Psoas muscle (tissue), 8 donors: ENCODE results near the gene BMP8A. TPM values are rescaled to one million over a fixed set of nuclear protein-coding genes. Genes with fewer than 3 reads are reported as not detected.

Experiments used
- ATAC-seq, 4 donors: fragments of 200-7000 bp; cut with Tn5 transposase; one replicate each; pipeline ENCODE4 v1.9.1; 2020; ENCODE audit warnings: moderate library complexity in 3 of 4, mild to moderate bottlenecking in 2 of 4
- DNase-seq, 2 donors: peaks; one replicate each; pipeline ENCODE4 v3.0.0-alpha.2; 2020
- H3K27ac ChIP-seq: fragments of 200-600 bp; one replicate; pipeline ENCODE4 v1.8.0; 2022
- H3K27me3 ChIP-seq, 3 donors: fragments of 200-600 bp in 1 of 3; one replicate each; pipeline versions ENCODE4 v1.6.1 to v1.8.0; 2013 to 2022; ENCODE audit warnings: low read length in 2 of 3, mild to moderate bottlenecking in 2 of 3, moderate library complexity in 1 of 3; ENCODE audit not compliant: insufficient read depth in 3 of 3
- H3K36me3 ChIP-seq, 2 donors: fragments of 200-600 bp in 1 of 2; one replicate each; pipeline versions ENCODE4 v1.6.1 to v1.8.0; 2013 to 2022; ENCODE audit warnings: low read depth in 1 of 2, mild to moderate bottlenecking in 1 of 2, moderate library complexity in 1 of 2; ENCODE audit not compliant: insufficient read depth in 1 of 2
- H3K4me1 ChIP-seq: fragments of 200-600 bp; one replicate; pipeline ENCODE4 v1.8.0; 2022
- H3K4me3 ChIP-seq: fragments of 200-600 bp; one replicate; pipeline ENCODE4 v1.8.0; 2022; ENCODE audit warnings: mild to moderate bottlenecking
- H3K9me3 ChIP-seq: fragments of 200-600 bp; one replicate; pipeline ENCODE4 v1.8.0; 2022
- CTCF ChIP-seq: fragments of 200-600 bp; IDR thresholded peaks from one replicate; pipeline ENCODE4 v1.8.0; 2022; ENCODE audit warnings: antibody characterized with exemption
- WGBS, 3 donors: extraction: QIAGEN DNeasy Blood & Tissue Kit; methylation state at CpG; one replicate each; pipeline versions ENCODE4 v1.1.6 to v1.1.7; 2013; 5-methylcytosine and 5-hydroxymethylcytosine counted together
- intact Hi-C, 2 donors: fragments of 100-400 bp; cut with DNase I; formaldehyde crosslinking; loops; one replicate each; pipeline versions ENCODE4 v1.11.0 to v1.14.2; 2022
- polyA plus RNA-seq, 3 donors: library from polyadenylated mRNA; stranded (reverse); fragments of 200-250 nt; gene quantifications; one replicate each; pipeline ENCODE4 v1.2.3, GENCODE V29; 2013
- total RNA-seq, 4 donors: library from RNA; stranded (reverse); fragmentation: NEBNext Ultra II Directional in 2 of 4; extraction: Animal tissue kit (Norgen Biotek cat#: 25700) in 2 of 4; gene quantifications; one replicate each; pipeline versions ENCODE4 v1.2.1 to v1.2.4, GENCODE V29; 2021 to 2023
- donor health status: healthy with polysubstance abuse.
- donor health status: DM: no; HTN: no; CAD: no; lungs with moderate emphysema.
- donor health status: Bipolar disorder and iron deficiency.
- donor health status: healthy.
- donor health status: DM: yes; HTN: yes; CAD: no.
- donor health status: DM: no; HTN: no; CAD: no.
- donor health status: DM: no; HTN: no; CAD: no.
- donor health status: DM: yes; HTN: yes; CAD: no.

The BMP8A gene
- total and polyA plus RNA-seq, 7 donors: 0.04 TPM; not detected in 6

GRCh38 chr1:39450956-39451606, 40.4 kb upstream of the BMP8A start:
- intact Hi-C loops: loop anchor here in 1 of 2 donors (10.0 kb wide), 1 partner anchor 86 kb away; no protein-coding TSS in a partner anchor
- peak in 1 of 4 donors; percentile 40 for ATAC-seq

GRCh38 chr1:39452081-39452480, 39.4 kb upstream of the BMP8A start:
- TF ChIP-seq CTCF: no peak
- H3K27me3 ChIP-seq: no peaks in the 10 kb centered on the region
- H3K4me3 ChIP-seq: no peak overlapping the region
- peaks cover 18 to 100% of the 10 kb centered on the region in 2 donors for H3K36me3 ChIP-seq
- H3K9me3 ChIP-seq: no peaks in the 10 kb centered on the region
- DNase-seq (no peak), ATAC-seq (no peak)
- intact Hi-C loops: loop anchor here in 1 of 2 donors (10.0 kb wide), 1 partner anchor 87 kb away; no protein-coding TSS in a partner anchor
- no peak overlapping the region for H3K27ac ChIP-seq
- H3K4me1 ChIP-seq: no peaks in the 10 kb centered on the region
- WGBS, 3 donors: 93 to 97% (median 94%) methylated on average over 7 of the region's 7 CpGs

More at GRCh38 chr1:39450956-39451606, 40.4 kb upstream of the BMP8A start:
- no peaks in the 10 kb centered on the region for H3K27me3 ChIP-seq
- TF ChIP-seq CTCF: no peak
- H3K36me3 ChIP-seq: peaks cover 17 to 100% of the 10 kb centered on the region in 2 donors
- no peaks in the 10 kb centered on the region for H3K9me3 ChIP-seq
- WGBS, 3 donors: 71 to 76% (median 72%) methylated on average over 10 of the region's 10 CpGs
- no peak overlapping the region for H3K27ac ChIP-seq
- no peaks in the 10 kb centered on the region for H3K4me1 ChIP-seq
- H3K4me3 ChIP-seq: no peak overlapping the region
- no peak for DNase-seq

- H3K27ac ChIP-seq: no peak overlapping the region
- intact Hi-C loops: loop anchor here in 1 of 2 donors (10.0 kb wide), 1 partner anchor 88 kb away; no protein-coding TSS in a partner anchor
These were observed 38.9 kb upstream of the BMP8A start for GRCh38 chr1:39452540-39452939.

GRCh38 chr1:39453603-39454002, 37.8 kb upstream of the BMP8A start:
- peak; percentile 81 to 82 for DNase-seq
- Histone ChIP-seq H3K9me3 (no peaks in the 10 kb centered on the region), H3K27me3 (no peaks in the 10 kb centered on the region), H3K4me1 (no peaks in the 10 kb centered on the region), H3K4me3 (no peak overlapping the region), H3K36me3 (peaks cover 23 to 100% of the 10 kb centered on the region in 2 donors), H3K27ac (no peak overlapping the region)
- WGBS, 3 donors: 58 to 82% (median 62%) methylated on average over 8 of the region's 8 CpGs
- ATAC-seq: peak; percentile 46 to 87 (median 64)
- TF ChIP-seq CTCF: no peak
- intact Hi-C loops: loop anchor here in 1 of 2 donors (10.0 kb wide), 1 partner anchor 89 kb away; no protein-coding TSS in a partner anchor

More at GRCh38 chr1:39452540-39452939, 38.9 kb upstream of the BMP8A start:
- Histone ChIP-seq H3K27me3 (no peaks in the 10 kb centered on the region), H3K4me3 (no peak overlapping the region), H3K4me1 (no peaks in the 10 kb centered on the region), H3K9me3 (no peaks in the 10 kb centered on the region), H3K36me3 (peaks cover 18 to 100% of the 10 kb centered on the region in 2 donors)
- ATAC-seq (no peak), DNase-seq (no peak)
- TF ChIP-seq CTCF: no peak
- 95 to 99% (median 96%) methylated on average over 5 of the region's 5 CpGs for WGBS, 3 donors
